Lower leg skin (tissue), 3 donors: ENCODE measurements around the gene GJD2.

ENCODE experiments used
- CTCF ChIP-seq, 3 donors: fragments of 450-650 bp; IDR thresholded peaks; one replicate each; pipeline ENCODE4 v1.5.1; 2016; ENCODE audit warnings: antibody characterized with exemption in 3 of 3, mild to moderate bottlenecking in 3 of 3, moderate library complexity in 2 of 3
- POLR2A ChIP-seq, 2 donors: fragments of 450-650 bp; IDR thresholded peaks; one replicate each; pipeline ENCODE4 v1.6.1; 2016 to 2017; ENCODE audit warnings: antibody characterized with exemption in 2 of 2, mild to moderate bottlenecking in 1 of 2, moderate library complexity in 1 of 2

GRCh38 chr15:34793071-34793470 lies 38.3 kb upstream of the GJD2 start:
- TF ChIP-seq POLR2A (IDR thresholded peaks at IDR 0.05) (no peak), CTCF (IDR thresholded peaks at IDR 0.05) (no peak)
